GM21717 (cell line): ENCODE measurements around the gene P2RY2.

ENCODE experiments used
- ATAC-seq: cut with Tn5 transposase; IDR thresholded peaks from one replicate; pipeline ENCODE4 v1.9.1; 2021; ENCODE audit warnings: mild to moderate bottlenecking, moderate library complexity; ENCODE audit not compliant: unreplicated experiment

Gene P2RY2

GRCh38 chr11:73281796-73282660 is 63.9 kb downstream of the P2RY2 start:
- ATAC-seq, result no peak

- no peak for ATAC-seq
Measured at GRCh38 chr11:73283276-73284000, 65.4 kb downstream of the P2RY2 start.

GRCh38 chr11:73284106-73284505 is 66.0 kb downstream of the P2RY2 start:
- no peak for ATAC-seq

- no peak for ATAC-seq
Measured at GRCh38 chr11:73285721-73286120, 67.6 kb downstream of the P2RY2 start.
